Kidney (tissue), 14 donors: ENCODE results near the gene C22orf42. TPM values are rescaled to one million over a fixed set of nuclear protein-coding genes. Genes with fewer than 3 reads are reported as not detected.

Experiments
- DNase-seq, 5 donors: peaks; one replicate each; pipeline ENCODE4 v3.0.0-alpha.2; 2013 to 2020
- FAIRE-seq: peaks from 2 replicates; lab custom pipeline; 2012; peaks lifted over from hg19 to GRCh38; lab: Jason Lieb, UNC
- H3K27ac ChIP-seq, 2 donors: one replicate each; pipeline ENCODE4 v1.7.0; 2013; ENCODE audit warnings: low read depth in 2 of 2, low read length in 2 of 2, inconsistent platforms in 1 of 2
- H3K27me3 ChIP-seq: one replicate; pipeline ENCODE4 v1.7.1; 2013; ENCODE audit warnings: low read length, inconsistent platforms; ENCODE audit not compliant: control insufficient read depth, insufficient read depth
- H3K36me3 ChIP-seq, 3 donors: one replicate each; pipeline versions ENCODE4 v1.7.0 to v1.7.1; 2013; ENCODE audit warnings: low read length in 3 of 3, control low read depth in 1 of 3, inconsistent platforms in 1 of 3; ENCODE audit not compliant: insufficient read depth in 3 of 3, control insufficient read depth in 2 of 3
- H3K4me1 ChIP-seq, 3 donors: one replicate each; pipeline versions ENCODE4 v1.7.0 to v1.7.1; 2013; ENCODE audit warnings: low read length in 3 of 3, inconsistent platforms in 1 of 3, low read depth in 1 of 3; ENCODE audit not compliant: control insufficient read depth in 2 of 3, insufficient read depth in 2 of 3
- H3K4me3 ChIP-seq, 3 donors: one replicate each; pipeline versions ENCODE4 v1.7.0 to v1.8.1; 2013; ENCODE audit warnings: low read length in 3 of 3, control low read depth in 1 of 3, inconsistent platforms in 1 of 3
- H3K9ac ChIP-seq, 3 donors: one replicate each; pipeline versions ENCODE4 v1.7.0 to v1.7.1; 2013; ENCODE audit warnings: low read length in 3 of 3, control low read depth in 1 of 3, inconsistent platforms in 1 of 3
- H3K9me3 ChIP-seq, 3 donors: one replicate each; pipeline versions ENCODE4 v1.7.0 to v1.7.1; 2013; ENCODE audit warnings: low read length in 3 of 3, control low read depth in 1 of 3, inconsistent platforms in 1 of 3; ENCODE audit not compliant: control insufficient read depth in 2 of 3, insufficient read depth in 1 of 3
- intact Hi-C: fragments of 100-400 bp; cut with DNase I; formaldehyde crosslinking; loops from one replicate; pipeline ENCODE4 v1.11.1; 2022
- polyA plus RNA-seq: library from polyadenylated mRNA; stranded (reverse); fragments of 350-450 nt; fragmentation: Illumina TruSeq; extraction: RNeasy Lipid Tissue Mini Kit (QIAGEN cat#74804); gene quantifications from one replicate; pipeline ENCODE4 v1.2.3, GENCODE V29; 2014; ENCODE audit warnings: low read depth, low replicate concordance; ENCODE audit not compliant: insufficient read depth
- total RNA-seq: library from RNA; stranded (reverse); fragmentation: NEBNext Ultra II Directional; extraction: Animal tissue kit (Norgen Biotek cat#: 25700); gene quantifications from one replicate; pipeline ENCODE4 v1.2.1, GENCODE V29; 2021
- TF ChIP-seq, protein P1 (sequence below): IDR thresholded peaks from 3 replicates; pipeline ENCODE4 v1.5.1; 2012; ENCODE audit warnings: mild to moderate bottlenecking, moderate library complexity, borderline replicate concordance; ENCODE audit not compliant: insufficient read depth; ENCODE audit errors: extremely low read depth
- donor health status: control.
- donor health status: control.
- donor health status: control.
- donor health status: control.
- donor health status: control.
- donor health status: DM: yes; HTN: yes; CAD: no.
- donor health status: Normal renal cell carcinoma (clear cell type).

The C22orf42 gene
- total and polyA plus RNA-seq, 2 donors from 2014 or later, result not detected

- no peak overlapping the region for H3K27ac ChIP-seq
- H3K36me3 ChIP-seq, result no peaks in the 10 kb centered on the region
- intact Hi-C loops, result no loop called here
- no peaks in the 10 kb centered on the region for H3K27me3 ChIP-seq
- TF ChIP-seq, protein P1, sequence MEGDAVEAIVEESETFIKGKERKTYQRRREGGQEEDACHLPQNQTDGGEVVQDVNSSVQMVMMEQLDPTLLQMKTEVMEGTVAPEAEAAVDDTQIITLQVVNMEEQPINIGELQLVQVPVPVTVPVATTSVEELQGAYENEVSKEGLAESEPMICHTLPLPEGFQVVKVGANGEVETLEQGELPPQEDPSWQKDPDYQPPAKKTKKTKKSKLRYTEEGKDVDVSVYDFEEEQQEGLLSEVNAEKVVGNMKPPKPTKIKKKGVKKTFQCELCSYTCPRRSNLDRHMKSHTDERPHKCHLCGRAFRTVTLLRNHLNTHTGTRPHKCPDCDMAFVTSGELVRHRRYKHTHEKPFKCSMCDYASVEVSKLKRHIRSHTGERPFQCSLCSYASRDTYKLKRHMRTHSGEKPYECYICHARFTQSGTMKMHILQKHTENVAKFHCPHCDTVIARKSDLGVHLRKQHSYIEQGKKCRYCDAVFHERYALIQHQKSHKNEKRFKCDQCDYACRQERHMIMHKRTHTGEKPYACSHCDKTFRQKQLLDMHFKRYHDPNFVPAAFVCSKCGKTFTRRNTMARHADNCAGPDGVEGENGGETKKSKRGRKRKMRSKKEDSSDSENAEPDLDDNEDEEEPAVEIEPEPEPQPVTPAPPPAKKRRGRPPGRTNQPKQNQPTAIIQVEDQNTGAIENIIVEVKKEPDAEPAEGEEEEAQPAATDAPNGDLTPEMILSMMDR, result no peak
- DNase-seq (no peak), FAIRE-seq (no peak)
- no peaks in the 10 kb centered on the region for H3K4me1 ChIP-seq
- H3K9me3 ChIP-seq, result no peaks in the 10 kb centered on the region
- H3K4me3 ChIP-seq, result no peak overlapping the region
- H3K9ac ChIP-seq, result no peak overlapping the region
Measured at GRCh38 chr22:32181043-32181442, 21.9 kb upstream of the C22orf42 start.

GRCh38 chr22:32177221-32177765, 18.2 kb upstream of the C22orf42 start:
- Histone ChIP-seq H3K4me1 (no peaks in the 10 kb centered on the region), H3K4me3 (no peak overlapping the region), H3K9ac (no peak overlapping the region), H3K27me3 (peaks cover 7% of the 10 kb centered on the region), H3K9me3 (no peaks in the 10 kb centered on the region), H3K36me3 (no peaks in the 10 kb centered on the region), H3K27ac (no peak overlapping the region)
- FAIRE-seq (no peak), DNase-seq (no peak)
- intact Hi-C loops, result no loop called here
- TF ChIP-seq, protein P1, result no peak

GRCh38 chr22:32175683-32176644, 16.9 kb upstream of the C22orf42 start:
- Histone ChIP-seq H3K36me3 (no peaks in the 10 kb centered on the region), H3K9me3 (no peaks in the 10 kb centered on the region), H3K27me3 (peaks cover 7% of the 10 kb centered on the region), H3K27ac (no peak overlapping the region), H3K4me1 (no peaks in the 10 kb centered on the region), H3K9ac (no peak overlapping the region), H3K4me3 (no peak overlapping the region)
- DNase-seq (peak in 4 of 5 donors; percentile 19 to 43 (median 34)), FAIRE-seq (no peak)
- intact Hi-C loops, result no loop called here
- TF ChIP-seq, protein P1, result no peak
